D721Med (cell line): ENCODE measurements around the gene HS3ST4.

Experiments used
- DNase-seq: peaks from one replicate; pipeline ENCODE4 v3.0.0; 2011; ENCODE audit warnings: low spot score; ENCODE audit not compliant: insufficient read length
- FAIRE-seq: peaks from 2 replicates; lab custom pipeline; 2011; peaks lifted over from hg19 to GRCh38; lab: Jason Lieb, UNC
- TF ChIP-seq, protein P1 (sequence below): IDR thresholded peaks from 2 replicates; pipeline ENCODE4 v1.5.1; 2012; ENCODE audit warnings: mild to moderate bottlenecking, control low read depth; ENCODE audit not compliant: insufficient read depth; ENCODE audit errors: missing control alignments

HS3ST4 gene

DNA sequence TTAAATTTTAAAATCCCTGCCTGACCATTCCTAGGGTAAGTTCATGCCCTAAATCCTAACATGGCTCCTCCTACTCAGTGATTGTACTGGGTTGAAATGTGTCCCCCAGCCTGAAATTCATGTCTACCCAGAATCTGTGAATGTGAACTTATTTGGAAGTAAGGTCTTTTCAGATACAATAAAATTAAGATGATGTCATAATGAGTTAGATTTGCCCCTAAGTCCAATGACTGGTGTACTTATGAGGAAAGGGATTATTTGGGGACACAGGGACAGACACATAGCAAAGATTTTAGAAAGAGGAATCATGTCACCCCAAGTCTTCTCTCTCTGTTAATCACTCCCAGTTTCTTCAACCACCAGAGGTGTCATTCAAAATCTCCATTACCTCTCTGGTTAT, 185.3 kb downstream of the HS3ST4 start:
- DNase-seq: no peak
- FAIRE-seq: no peak
- TF ChIP-seq, protein P1, sequence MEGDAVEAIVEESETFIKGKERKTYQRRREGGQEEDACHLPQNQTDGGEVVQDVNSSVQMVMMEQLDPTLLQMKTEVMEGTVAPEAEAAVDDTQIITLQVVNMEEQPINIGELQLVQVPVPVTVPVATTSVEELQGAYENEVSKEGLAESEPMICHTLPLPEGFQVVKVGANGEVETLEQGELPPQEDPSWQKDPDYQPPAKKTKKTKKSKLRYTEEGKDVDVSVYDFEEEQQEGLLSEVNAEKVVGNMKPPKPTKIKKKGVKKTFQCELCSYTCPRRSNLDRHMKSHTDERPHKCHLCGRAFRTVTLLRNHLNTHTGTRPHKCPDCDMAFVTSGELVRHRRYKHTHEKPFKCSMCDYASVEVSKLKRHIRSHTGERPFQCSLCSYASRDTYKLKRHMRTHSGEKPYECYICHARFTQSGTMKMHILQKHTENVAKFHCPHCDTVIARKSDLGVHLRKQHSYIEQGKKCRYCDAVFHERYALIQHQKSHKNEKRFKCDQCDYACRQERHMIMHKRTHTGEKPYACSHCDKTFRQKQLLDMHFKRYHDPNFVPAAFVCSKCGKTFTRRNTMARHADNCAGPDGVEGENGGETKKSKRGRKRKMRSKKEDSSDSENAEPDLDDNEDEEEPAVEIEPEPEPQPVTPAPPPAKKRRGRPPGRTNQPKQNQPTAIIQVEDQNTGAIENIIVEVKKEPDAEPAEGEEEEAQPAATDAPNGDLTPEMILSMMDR: no peak

GRCh38 chr16:25886598-25886997, 194.8 kb downstream of the HS3ST4 start:
- TF ChIP-seq, protein P1: no peak
- DNase-seq: no peak
- FAIRE-seq: no peak

- no peak for DNase-seq
- no peak for FAIRE-seq
- TF ChIP-seq, protein P1: no peak
These were observed 197.1 kb downstream of the HS3ST4 start for GRCh38 chr16:25888868-25889267.

GRCh38 chr16:25893332-25893731, 201.6 kb downstream of the HS3ST4 start:
- TF ChIP-seq, protein P1: no peak
- FAIRE-seq: no peak

GRCh38 chr16:25894093-25894492, 202.3 kb downstream of the HS3ST4 start:
- DNase-seq: no peak
- no peak for FAIRE-seq
- TF ChIP-seq, protein P1: no peak

More at GRCh38 chr16:25893332-25893731, 201.6 kb downstream of the HS3ST4 start:
- no peak for DNase-seq

- FAIRE-seq: no peak
- TF ChIP-seq, protein P1: no peak
- no peak for DNase-seq
These were observed 203.6 kb downstream of the HS3ST4 start for GRCh38 chr16:25895380-25895779.

DNA sequence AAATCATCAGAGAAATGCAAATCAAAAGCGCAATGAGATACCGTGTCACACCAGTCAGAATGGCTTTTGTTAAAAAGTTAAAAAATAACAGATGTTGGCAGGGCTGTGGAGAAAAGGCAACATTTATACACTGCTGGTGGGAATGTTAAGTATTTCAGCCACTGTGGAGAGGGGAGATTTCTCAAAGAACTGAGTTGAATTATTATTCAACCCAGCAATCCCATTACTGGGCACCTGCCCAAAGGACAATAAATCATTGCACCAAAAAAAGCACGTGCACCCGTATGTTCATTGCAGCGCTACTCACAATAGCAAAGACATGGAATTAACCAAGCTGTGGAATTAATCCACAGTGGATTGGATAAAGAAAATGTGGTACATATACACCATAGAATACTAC, 204.7 kb downstream of the HS3ST4 start:
- DNase-seq: no peak
- FAIRE-seq: no peak
- TF ChIP-seq, protein P1: no peak
